PC-3 (cell line): Measurements from ENCODE around the gene KIAA2012. TPM values are rescaled to one million over a fixed set of nuclear protein-coding genes. Genes with fewer than 3 reads are reported as not detected.

Experiments used
- ATAC-seq: fragments of 200-7000 bp; cut with Tn5 transposase; 2 replicates; pipeline ENCODE4 v1.9.1; 2020; ENCODE audit warnings: mild to moderate bottlenecking, moderate library complexity
- BruUV-seq: library from RNA; stranded (reverse); fragments of 400-500 nt; replicated peaks from 2 replicates; lab custom pipeline; 2021; lab: Mats Ljungman, UMichigan
- CTCF ChIA-PET: fragments of 300-600 bp; sonication (Branson Sonifier 250); formaldehyde crosslinking; loops from one replicate; lab custom pipeline; 2022; ENCODE audit warnings: antibody characterized with exemption; lab: Charles Lee
- POLR2A ChIA-PET: fragments of 300-600 bp; sonication (Branson Sonifier 250); formaldehyde crosslinking; loops from one replicate; lab custom pipeline; 2022; ENCODE audit warnings: antibody characterized with exemption; ENCODE audit not compliant: unreplicated experiment; lab: Charles Lee
- DNase-seq: peaks from one replicate; pipeline ENCODE4 v3.0.0-alpha.2; 2015
- H2AFZ ChIP-seq: fragments of 300-600 bp; sonication (generic); 2 replicates; pipeline ENCODE4 v1.6.0; 2016; ENCODE audit warnings: antibody characterized with exemption, low read length
- H3F3A ChIP-seq: fragments of 300-600 bp; sonication (generic); one replicate; pipeline ENCODE4 v1.6.0; 2017; ENCODE audit warnings: antibody characterized with exemption, low read length, control low read depth, mild to moderate bottlenecking; ENCODE audit not compliant: unreplicated experiment
- H3K27ac ChIP-seq: fragments of 300-600 bp; sonication (generic); 2 replicates; pipeline ENCODE4 v1.5.1; 2016; ENCODE audit warnings: mild to moderate bottlenecking, low read length
- H3K27me3 ChIP-seq: fragments of 300-600 bp; sonication (generic); 2 replicates; pipeline ENCODE4 v1.6.1; 2016; ENCODE audit warnings: low read length, mixed read lengths
- H3K36me3 ChIP-seq: fragments of 300-600 bp; sonication (generic); 2 replicates; pipeline ENCODE4 v1.6.1; 2016; ENCODE audit warnings: low read depth, mixed run types, low read length, mixed read lengths
- H3K4me1 ChIP-seq: fragments of 300-600 bp; sonication (generic); 2 replicates; pipeline ENCODE4 v1.5.1; 2016; ENCODE audit warnings: low read length; ENCODE audit not compliant: insufficient read depth
- H3K4me2 ChIP-seq: fragments of 300-600 bp; sonication (generic); 2 replicates; pipeline ENCODE4 v1.6.0; 2016; ENCODE audit warnings: low read length
- H3K4me3 ChIP-seq: fragments of 300-600 bp; sonication (generic); 2 replicates; pipeline ENCODE4 v1.5.1; 2016; ENCODE audit warnings: mild to moderate bottlenecking, low read length, mixed read lengths
- H3K79me2 ChIP-seq: fragments of 300-600 bp; sonication (generic); 2 replicates; pipeline ENCODE4 v1.6.1; 2017; ENCODE audit warnings: low read length, mixed read lengths
- H3K9ac ChIP-seq: fragments of 300-600 bp; sonication (generic); 2 replicates; pipeline ENCODE4 v1.6.0; 2016; ENCODE audit warnings: mild to moderate bottlenecking, low read length
- H3K9me2 ChIP-seq: fragments of 300-600 bp; sonication (generic); replicated peaks from 2 replicates; pipeline ENCODE4 v1.6.1; 2016; ENCODE audit warnings: mixed run types, low read length, mixed read lengths
- H3K9me3 ChIP-seq: fragments of 300-600 bp; sonication (generic); 2 replicates; pipeline ENCODE4 v1.6.1; 2016; ENCODE audit warnings: low read length, mixed read lengths
- H4K20me1 ChIP-seq: fragments of 300-600 bp; sonication (generic); 2 replicates; pipeline ENCODE4 v1.6.1; 2016; ENCODE audit warnings: low read length, mixed read lengths
- EZH2 ChIP-seq: fragments of 300-600 bp; sonication (generic); IDR thresholded peaks from one replicate; pipeline ENCODE4 v1.6.1; 2017; ENCODE audit warnings: antibody characterized with exemption, mild to moderate bottlenecking, low read length; ENCODE audit not compliant: unreplicated experiment
- EZH2phosphoT487 ChIP-seq: fragments of 300-600 bp; sonication (generic); IDR thresholded peaks from 2 replicates; pipeline ENCODE4 v1.6.1; 2018; ENCODE audit warnings: mild to moderate bottlenecking, antibody characterized with exemption, low read length, borderline replicate concordance
- intact Hi-C: fragments of 100-400 bp; cut with micrococcal nuclease; formaldehyde crosslinking; loops from 2 replicates; pipeline ENCODE4 v1.9.0; 2023
- total RNA-seq: library from RNA; depleted of rRNA; stranded (reverse); fragments of >200 nt; gene quantifications from 2 replicates; pipeline ENCODE4 v1.2.3, GENCODE V29; 2014
- TF ChIP-seq, protein P1 (sequence below): fragments of 300-600 bp; sonication (generic); conservative IDR thresholded peaks from 2 replicates; pipeline ENCODE4 v1.5.1; 2017; ENCODE audit warnings: antibody characterized with exemption, low read depth, mild to moderate bottlenecking, low read length

KIAA2012 gene
- total RNA-seq, 1 experiment from 2014 or later = not detected

DNA sequence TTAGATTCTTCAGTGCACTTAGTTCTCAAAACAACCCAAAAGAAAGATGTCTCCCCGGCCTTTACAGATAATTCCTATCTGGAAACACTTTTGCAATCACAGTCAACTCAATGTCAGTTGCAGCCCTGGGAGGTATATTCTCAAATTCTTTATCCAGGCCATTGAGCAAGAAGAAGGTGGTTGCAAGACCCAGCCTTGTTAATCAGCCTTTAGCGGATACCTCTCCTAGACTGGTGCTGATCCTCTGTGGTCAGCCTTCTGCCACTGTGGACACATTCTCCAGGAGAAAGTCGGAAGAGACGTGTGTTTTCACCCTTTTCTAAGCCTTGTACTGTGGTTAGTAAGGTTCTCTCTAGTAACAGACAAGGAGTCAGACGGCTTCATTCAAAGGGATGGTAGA is 47.2 kb upstream of the KIAA2012 start:
- no peaks in the 10 kb centered on the region for H3F3A ChIP-seq
- H3K27ac ChIP-seq = no peak overlapping the region
- TF ChIP-seq, protein P1, sequence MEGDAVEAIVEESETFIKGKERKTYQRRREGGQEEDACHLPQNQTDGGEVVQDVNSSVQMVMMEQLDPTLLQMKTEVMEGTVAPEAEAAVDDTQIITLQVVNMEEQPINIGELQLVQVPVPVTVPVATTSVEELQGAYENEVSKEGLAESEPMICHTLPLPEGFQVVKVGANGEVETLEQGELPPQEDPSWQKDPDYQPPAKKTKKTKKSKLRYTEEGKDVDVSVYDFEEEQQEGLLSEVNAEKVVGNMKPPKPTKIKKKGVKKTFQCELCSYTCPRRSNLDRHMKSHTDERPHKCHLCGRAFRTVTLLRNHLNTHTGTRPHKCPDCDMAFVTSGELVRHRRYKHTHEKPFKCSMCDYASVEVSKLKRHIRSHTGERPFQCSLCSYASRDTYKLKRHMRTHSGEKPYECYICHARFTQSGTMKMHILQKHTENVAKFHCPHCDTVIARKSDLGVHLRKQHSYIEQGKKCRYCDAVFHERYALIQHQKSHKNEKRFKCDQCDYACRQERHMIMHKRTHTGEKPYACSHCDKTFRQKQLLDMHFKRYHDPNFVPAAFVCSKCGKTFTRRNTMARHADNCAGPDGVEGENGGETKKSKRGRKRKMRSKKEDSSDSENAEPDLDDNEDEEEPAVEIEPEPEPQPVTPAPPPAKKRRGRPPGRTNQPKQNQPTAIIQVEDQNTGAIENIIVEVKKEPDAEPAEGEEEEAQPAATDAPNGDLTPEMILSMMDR = no peak
- no peak for TF ChIP-seq EZH2
- TF ChIP-seq EZH2phosphoT487 = no peak
- no peak overlapping the region for H3K4me3 ChIP-seq
- ChIA-PET POLR2A (no interaction called here), CTCF (no interaction called here)
- H2AFZ ChIP-seq = no peak overlapping the region
- no peak overlapping the region for H3K4me2 ChIP-seq
- no peaks in the 10 kb centered on the region for H3K79me2 ChIP-seq
- no peak for ATAC-seq
- intact Hi-C loops = no loop called here
- no peaks in the 10 kb centered on the region for H3K36me3 ChIP-seq
- H3K9me2 ChIP-seq = no peaks in the 10 kb centered on the region
- BruUV-seq = no TSS peak
- H3K27me3 ChIP-seq = 0 out of 2 replicates have a peak, but pooled peaks cover 4% of the 10 kb centered on the region
- no peak for DNase-seq
- H3K4me1 ChIP-seq = no peaks in the 10 kb centered on the region
- H3K9me3 ChIP-seq = no peaks in the 10 kb centered on the region
- H4K20me1 ChIP-seq = no peaks in the 10 kb centered on the region
- H3K9ac ChIP-seq = no peak overlapping the region

DNA sequence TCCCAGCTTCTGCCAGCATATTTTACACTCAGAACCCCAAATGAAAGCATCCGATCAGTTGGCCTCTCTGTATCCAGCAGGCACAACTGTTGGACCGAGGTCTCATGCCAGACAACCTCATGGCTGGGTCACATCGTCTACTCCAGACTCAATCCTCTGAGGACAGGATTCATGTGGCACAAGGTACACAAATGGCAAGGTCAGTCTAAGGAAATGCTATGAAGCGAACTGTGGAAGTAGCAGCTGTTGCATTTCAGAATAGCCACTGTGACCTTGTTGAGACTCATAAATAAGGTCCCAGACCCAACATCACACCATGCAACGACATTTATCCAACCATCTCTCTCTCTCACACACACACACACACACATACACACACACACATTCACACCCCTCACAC is 46.5 kb upstream of the KIAA2012 start:
- H2AFZ ChIP-seq = no peak overlapping the region
- H3K27ac ChIP-seq = no peak overlapping the region
- H4K20me1 ChIP-seq = no peaks in the 10 kb centered on the region
- DNase-seq (no peak), ATAC-seq (no peak)
- no peaks in the 10 kb centered on the region for H3K36me3 ChIP-seq
- H3K9me3 ChIP-seq = no peaks in the 10 kb centered on the region
- H3K9ac ChIP-seq = no peak overlapping the region
- no peaks in the 10 kb centered on the region for H3K9me2 ChIP-seq
- intact Hi-C loops = no loop called here
- 0 out of 2 replicates have a peak, but pooled peaks cover 4% of the 10 kb centered on the region for H3K27me3 ChIP-seq
- no peaks in the 10 kb centered on the region for H3F3A ChIP-seq
- no peaks in the 10 kb centered on the region for H3K4me1 ChIP-seq
- ChIA-PET POLR2A (no interaction called here), CTCF (no interaction called here)
- H3K79me2 ChIP-seq = no peaks in the 10 kb centered on the region
- no peak overlapping the region for H3K4me2 ChIP-seq
- no TSS peak for BruUV-seq
- no peak overlapping the region for H3K4me3 ChIP-seq
- TF ChIP-seq EZH2 (no peak), EZH2phosphoT487 (no peak)
- TF ChIP-seq, protein P1 = no peak

DNA sequence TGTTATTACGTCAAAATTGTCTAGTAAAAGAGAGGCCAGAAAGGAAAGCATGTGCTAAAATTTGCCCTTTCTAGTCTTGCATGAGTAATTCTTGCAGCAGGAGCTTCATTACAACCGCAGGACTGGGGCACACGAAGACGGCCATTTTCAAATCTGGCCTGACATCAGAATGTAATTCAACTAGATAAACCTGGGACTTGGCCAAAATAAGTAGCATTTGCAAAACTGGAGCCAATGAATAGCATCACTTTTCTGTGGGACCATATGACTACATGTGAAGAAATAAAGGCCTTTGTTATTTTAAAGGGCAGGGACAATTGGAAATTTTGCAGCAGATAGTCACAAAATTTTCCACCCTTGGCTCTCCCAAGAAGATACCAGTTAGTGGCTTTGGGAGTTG is 42.4 kb upstream of the KIAA2012 start:
- H3K9ac ChIP-seq = no peak overlapping the region
- no peaks in the 10 kb centered on the region for H3K9me2 ChIP-seq
- H2AFZ ChIP-seq = no peak overlapping the region
- H3K36me3 ChIP-seq = no peaks in the 10 kb centered on the region
- H3K9me3 ChIP-seq = no peaks in the 10 kb centered on the region
- H3K4me2 ChIP-seq = no peak overlapping the region
- POLR2A ChIA-PET = no interaction called here
- CTCF ChIA-PET = no interaction called here
- intact Hi-C loops = no loop called here
- H3K4me3 ChIP-seq = no peak overlapping the region
- H4K20me1 ChIP-seq = no peaks in the 10 kb centered on the region
- no peak overlapping the region for H3K27ac ChIP-seq
- H3K27me3 ChIP-seq = 0 out of 2 replicates have a peak, but pooled peaks cover 4% of the 10 kb centered on the region
- peaks cover 14% of the 10 kb centered on the region for H3K4me1 ChIP-seq
- ATAC-seq (no peak), DNase-seq (no peak)
- no TSS peak for BruUV-seq
- H3F3A ChIP-seq = no peaks in the 10 kb centered on the region
- no peaks in the 10 kb centered on the region for H3K79me2 ChIP-seq
- TF ChIP-seq EZH2phosphoT487 (no peak), EZH2 (no peak)
- TF ChIP-seq, protein P1 = no peak
